HG03175 (cell line): ENCODE data around the gene TMEM151A.
"Not testable (repeated sequence)": the region's sequence is repeated elsewhere in the genome, so short reads cannot be mapped to it uniquely, and the experiment has no call there.

ENCODE experiments used
- ATAC-seq: cut with Tn5 transposase; IDR thresholded peaks from one replicate; pipeline ENCODE4 v1.9.1; 2021; ENCODE audit warnings: mild to moderate bottlenecking, moderate library complexity; ENCODE audit not compliant: unreplicated experiment

TMEM151A gene

DNA sequence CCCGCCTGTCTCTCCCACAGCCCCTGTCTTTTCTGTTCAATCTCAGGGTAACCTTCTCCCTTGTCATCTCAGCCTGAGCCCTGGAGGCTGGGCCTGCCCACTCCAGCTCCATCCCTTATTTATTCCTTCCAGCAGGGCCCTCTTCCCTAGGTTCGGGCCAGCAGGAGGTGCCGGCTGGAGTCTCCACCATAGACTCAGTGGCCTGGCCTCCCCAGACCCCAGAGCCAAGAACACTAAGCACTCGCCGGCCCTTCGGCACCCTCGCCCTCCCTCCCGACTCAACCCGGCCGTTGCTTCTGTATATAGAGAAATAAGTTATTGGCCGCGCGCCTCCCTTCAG is 24.7 kb upstream of the TMEM151A start:
- ATAC-seq: no peak

DNA sequence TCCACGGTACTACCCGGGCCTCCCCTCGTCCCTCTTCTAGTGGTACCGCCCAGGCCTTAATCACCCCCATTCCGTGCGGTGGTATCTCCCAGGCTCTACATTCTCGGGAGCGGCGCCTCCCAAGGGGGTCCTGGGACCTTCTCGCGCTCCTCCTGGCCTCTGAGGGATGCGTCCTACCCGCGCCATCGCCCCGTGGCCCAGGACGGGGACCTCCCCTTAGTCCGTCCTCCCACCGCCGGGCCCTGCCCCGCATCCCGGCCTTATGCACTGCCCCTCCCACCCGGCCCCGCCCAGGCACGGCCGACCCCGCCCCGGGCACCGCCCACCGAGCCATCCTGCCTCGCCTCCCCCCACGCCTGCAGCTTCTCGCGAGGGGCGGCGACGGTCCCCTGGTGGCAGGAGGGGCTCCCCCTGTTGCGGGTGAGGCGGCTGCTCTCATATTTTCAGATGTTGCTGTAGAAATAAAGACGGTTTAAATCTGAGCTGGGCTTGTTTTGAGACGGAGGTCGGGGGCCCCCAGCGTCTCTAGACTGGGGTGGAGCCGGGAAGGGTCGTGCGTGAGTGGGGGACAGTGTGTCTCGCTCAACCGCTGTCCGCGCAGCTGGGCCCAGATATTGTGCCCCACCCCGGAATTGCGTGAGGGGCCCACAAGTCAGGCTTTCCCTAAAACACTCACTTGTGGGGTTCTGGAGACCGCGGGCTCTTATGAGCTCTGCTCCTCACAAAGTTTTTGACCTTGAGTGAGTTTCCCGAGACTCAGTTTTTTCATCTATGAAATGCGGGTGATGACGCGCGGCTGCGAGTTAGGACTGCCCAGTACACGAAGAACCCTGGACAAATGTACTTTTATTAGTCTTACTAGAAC is 24.1 kb upstream of the TMEM151A start:
- ATAC-seq: peak; percentile 34

DNA sequence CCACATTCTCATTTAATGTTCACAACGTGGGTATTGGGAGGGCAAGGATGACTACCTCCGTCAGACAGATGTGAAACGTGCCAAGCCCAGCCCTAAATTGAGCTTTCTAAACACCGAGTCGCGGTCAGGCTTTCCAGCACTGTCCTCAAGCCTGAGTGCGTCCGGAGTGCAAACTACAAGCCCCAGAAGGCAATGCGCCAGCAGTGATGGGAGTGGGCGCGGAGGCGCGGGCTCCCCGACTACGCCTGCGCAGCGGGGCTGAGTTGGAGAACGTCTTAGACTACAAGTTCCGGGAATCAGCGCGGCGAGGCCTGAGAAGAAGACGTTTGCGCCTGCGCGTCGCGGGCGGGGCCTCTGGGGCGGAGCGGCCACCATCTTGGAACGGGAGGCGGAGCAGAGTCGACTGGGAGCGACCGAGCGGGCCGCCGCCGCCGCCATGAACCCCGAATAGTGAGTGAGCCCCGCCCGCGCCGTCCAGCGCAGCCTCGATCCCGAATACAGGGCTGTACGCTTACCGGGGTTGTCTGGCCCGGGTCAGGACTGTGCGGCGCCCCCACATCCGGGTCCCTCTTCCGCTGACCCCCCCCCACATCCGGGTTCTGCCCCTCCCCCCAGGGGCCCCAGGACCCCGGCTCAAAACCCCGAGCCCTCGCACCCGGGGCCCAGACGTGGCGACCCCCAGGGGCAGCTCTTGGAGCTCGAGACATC is 23.3 kb upstream of the TMEM151A start, which contains the start of gene RAB1B:
Gene RAB1B, plus strand, starts transcription at position 396 of the 708 bp plus-strand sequence. Its CDS starts 41 bp downstream, at position 437.
- peak; percentile 88 for ATAC-seq

DNA sequence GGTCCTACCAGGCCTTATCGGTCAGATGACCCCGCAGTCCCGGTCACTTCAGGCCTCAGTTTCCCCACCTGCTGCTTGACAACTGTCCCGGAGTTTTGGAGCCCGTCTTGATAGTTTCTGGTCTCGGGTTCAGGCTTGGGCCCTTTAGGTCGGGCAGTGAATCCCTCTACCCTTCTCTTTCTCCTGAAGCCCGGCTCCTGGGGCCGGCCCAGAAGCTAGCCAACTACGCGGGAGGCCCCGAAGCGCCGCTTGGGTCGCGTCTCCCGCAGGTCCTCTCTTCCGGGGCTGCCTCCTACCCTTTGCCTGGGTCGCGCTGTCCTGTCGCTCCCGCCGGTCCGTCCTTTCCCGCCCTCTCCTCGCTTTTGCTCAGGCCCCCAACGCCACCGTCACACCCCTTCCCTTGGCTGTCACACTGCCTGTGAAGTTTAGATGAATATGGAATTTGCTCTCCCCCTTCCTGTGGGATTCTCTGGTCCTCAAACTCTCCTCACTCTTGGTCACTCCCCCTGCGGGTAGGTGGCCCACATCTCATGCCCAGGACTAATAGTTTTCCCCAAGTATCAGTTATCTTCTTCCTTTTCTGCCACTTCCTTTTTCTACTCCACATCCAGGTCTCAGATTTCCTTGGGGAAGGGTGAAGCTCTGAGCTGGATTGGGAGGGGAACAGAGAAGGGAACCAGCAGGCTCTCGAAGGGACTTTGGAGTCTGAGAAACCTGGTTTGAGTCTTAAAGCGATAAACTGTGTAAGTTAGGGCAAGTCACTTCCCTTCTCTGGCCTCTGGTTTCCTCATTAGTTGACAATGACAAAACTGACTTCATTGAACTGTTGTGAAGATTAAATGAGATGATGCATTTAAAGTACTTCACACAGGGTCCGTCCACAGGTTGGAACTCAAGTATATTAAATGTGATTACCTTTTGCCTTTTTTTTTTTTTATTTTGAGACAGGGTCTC is 22.5 kb upstream of the TMEM151A start:
- ATAC-seq: no peak

DNA sequence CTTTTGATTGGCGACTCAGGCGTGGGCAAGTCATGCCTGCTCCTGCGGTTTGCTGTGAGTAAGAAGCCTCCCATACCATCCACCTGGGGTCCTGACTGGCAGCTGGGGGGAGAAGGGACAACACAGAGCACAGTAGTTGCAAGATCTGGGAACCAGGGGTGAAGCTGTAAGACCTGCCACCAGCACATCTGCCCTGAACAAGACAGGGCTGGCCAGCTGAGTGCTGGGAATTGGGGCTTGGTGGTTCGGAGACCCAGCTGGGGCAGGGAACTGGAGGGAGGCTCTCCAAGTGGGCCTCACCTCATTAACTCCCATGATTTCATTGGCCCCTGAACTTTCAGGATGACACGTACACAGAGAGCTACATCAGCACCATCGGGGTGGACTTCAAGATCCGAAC is 19.9 kb upstream of the TMEM151A start:
- ATAC-seq: no peak

DNA sequence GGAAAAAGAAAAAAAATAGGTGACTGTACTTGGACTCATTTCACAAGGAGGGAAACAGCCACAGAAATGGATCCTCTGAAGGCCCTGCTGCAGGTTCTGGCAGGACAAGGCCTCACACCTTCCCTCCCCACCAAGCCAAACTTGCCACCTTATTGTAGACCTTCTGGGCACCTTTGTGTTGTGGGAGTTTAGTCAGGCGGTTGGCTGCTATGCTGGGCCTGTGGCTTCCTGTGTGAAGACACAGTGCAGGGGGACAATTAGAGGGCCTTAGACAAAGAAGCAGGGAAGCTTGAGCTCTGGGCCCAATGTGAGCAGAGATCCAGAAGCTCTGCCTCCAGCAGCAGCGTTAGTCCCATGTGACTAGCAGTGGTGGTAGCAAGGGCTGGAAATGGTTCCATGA is 19.1 kb upstream of the TMEM151A start:
- ATAC-seq: no peak

DNA sequence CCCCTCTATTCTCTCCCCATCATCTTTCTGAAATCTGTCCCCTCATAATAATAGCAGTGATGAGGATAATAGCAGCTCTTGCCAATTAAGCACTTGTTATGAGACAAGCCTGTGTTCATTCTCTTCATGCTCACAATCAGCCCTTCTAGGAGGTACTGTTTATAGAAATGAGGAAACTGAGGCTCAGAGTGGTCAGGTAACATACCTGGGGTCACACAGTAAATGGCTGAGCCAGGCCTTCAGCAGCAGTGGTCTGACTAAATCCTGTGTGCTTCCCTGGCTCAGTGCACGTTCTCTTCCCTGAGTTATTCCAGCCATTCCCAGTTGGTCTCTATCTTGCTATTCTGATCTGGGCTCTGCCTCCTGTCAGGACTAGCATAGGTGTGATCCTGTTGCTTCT is 17.5 kb upstream of the TMEM151A start:
- no peak for ATAC-seq

DNA sequence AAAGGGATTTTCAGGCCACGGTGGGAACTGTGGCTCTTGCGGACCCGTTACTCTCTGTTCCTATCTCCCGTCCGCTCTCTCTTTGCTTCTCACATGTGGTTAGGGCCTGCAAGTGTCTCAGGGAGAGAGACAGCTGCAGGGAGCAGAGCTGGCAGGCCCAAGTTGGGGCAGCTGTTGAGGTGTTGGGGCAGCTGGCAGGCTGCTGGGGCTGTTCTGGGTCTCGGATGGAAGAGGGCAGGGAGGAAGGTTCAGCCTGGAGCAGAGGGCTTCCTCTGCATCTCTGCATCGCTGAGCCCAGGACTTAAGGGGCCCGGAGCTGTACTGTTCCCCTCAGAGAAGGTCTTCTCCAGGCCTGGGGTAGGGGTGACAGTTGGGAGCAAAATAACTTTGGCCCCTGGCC is 16.3 kb upstream of the TMEM151A start:
- ATAC-seq: no peak

DNA sequence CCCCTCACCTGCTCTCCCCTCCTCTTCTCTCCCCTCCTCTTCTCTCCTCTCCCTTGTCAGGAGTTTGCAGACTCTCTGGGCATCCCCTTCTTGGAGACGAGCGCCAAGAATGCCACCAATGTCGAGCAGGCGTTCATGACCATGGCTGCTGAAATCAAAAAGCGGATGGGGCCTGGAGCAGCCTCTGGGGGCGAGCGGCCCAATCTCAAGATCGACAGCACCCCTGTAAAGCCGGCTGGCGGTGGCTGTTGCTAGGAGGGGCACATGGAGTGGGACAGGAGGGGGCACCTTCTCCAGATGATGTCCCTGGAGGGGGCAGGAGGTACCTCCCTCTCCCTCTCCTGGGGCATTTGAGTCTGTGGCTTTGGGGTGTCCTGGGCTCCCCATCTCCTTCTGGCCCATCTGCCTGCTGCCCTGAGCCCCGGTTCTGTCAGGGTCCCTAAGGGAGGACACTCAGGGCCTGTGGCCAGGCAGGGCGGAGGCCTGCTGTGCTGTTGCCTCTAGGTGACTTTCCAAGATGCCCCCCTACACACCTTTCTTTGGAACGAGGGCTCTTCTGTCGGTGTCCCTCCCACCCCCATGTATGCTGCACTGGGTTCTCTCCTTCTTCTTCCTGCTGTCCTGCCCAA is 15.6 kb upstream of the TMEM151A start:
- ATAC-seq: no peak

DNA sequence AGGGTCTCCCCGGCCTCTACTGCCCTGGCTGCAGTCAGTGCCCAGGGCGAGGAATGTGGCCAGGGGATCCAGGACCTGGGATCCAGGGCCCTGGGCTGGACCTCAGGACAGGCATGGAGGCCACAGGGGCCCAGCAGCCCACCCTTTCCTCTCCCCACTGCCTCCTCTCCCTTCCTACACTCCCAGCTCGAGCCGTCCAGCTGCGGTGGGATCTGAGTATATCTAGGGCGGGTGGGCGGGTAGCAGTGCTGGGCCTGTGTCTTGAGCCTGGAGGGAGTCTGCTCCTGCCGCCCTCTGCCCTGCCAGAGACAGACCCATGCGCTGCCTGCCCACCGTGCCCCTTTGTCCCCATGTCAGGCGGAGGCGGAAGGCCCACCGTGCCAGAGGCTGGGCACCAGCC is 15.1 kb upstream of the TMEM151A start:
- ATAC-seq: not testable (repeated sequence)

DNA sequence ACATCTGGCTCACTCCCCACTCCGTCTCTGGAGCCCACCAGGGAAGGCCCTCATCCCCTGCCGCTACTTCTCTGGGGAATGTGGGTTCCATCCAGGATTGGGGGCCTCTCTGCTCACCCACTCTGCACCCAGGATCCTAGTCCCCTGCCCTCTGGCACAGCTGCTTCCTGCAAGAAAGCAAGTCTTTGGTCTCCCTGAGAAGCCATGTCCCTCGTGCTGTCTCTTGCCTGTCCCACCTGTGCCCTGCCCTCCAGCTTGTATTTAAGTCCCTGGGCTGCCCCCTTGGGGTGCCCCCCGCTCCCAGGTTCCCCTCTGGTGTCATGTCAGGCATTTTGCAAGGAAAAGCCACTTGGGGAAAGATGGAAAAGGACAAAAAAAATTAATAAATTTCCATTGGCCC is 14.6 kb upstream of the TMEM151A start:
- ATAC-seq: not testable (repeated sequence)

DNA sequence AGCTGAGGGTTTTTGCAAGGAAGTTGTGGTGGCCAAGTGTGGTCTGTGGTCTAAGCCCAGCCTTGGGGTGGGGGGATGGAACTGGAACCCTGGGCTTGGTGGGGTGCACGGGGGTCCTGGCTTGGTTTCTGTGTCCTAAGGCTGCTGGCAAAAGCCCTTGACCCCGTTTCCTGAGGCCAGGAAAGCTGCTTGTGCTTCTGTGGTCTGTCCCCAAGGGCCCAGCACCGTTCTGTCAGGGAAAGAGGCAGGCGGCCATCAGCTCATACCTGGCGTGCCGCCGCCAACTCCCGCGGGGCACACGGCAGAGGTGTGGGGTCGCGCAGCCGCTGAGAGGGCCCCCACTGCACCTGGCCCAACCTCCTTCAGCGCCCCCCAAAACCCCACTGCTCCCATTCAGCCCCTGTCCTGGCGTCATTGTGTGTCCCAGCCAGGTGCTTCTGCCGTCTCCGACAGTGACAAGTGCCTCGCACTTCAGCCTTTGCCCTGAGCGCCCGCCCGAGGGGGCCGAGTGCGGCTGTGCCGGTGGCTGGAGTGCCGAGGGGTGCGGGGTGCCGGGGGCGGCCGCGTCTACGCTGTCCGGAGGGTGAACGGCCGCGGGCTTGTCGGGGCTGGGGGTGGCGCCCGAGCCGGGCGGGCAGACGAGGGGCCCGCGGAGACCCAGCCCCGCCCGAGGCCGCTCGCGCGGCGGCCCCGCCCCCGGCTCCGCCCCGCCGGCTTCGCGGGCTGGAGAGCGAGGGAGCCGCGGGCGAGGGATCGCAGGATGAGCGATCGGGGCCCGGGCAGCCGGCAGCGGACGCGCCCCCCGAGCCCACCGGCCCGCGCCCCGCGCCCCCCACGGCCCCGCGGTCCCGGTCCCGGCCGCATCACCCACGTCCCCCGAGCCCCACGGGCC is 14.0 kb upstream of the TMEM151A start, which contains the start of gene CNIH2:
Gene CNIH2, plus strand, starts transcription at position 705 of the 892 bp plus-strand sequence. CDS start 282 bp downstream, outside the sequence.
- no peak for ATAC-seq

DNA sequence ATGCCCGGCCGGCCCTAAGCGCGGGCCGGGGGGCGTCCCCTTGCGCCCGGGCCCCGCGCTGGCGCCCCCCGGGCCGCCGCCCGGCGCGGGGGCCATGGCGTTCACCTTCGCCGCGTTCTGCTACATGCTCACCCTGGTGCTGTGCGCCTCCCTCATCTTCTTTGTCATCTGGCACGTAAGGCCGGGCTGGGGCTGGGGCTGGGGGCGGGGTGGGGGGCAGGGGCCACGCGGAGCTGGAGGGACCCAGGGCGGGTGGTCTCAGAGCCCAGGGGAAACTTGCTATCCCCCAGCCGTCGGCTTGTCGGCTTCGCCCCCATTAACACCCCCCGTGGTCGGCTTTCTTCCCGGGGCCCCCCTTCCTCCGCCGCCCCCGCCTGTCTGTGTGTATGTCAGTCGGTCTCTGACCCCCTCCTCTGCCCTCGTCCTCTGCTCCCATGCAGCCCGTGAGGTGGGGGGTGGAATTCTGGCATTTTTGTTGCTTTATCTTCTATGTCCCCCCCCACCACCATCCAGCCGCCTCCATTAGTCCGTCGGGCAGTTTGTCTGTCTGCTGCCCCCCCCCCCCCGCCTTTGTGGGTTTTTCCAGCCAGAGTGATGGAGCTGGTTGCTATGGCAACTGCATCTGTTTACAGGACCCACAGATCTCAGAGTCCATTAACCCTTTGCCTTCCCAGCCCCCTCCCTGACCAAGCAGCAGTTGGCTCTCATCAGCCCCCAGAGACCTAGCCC is 13.2 kb upstream of the TMEM151A start:
- ATAC-seq: no peak

DNA sequence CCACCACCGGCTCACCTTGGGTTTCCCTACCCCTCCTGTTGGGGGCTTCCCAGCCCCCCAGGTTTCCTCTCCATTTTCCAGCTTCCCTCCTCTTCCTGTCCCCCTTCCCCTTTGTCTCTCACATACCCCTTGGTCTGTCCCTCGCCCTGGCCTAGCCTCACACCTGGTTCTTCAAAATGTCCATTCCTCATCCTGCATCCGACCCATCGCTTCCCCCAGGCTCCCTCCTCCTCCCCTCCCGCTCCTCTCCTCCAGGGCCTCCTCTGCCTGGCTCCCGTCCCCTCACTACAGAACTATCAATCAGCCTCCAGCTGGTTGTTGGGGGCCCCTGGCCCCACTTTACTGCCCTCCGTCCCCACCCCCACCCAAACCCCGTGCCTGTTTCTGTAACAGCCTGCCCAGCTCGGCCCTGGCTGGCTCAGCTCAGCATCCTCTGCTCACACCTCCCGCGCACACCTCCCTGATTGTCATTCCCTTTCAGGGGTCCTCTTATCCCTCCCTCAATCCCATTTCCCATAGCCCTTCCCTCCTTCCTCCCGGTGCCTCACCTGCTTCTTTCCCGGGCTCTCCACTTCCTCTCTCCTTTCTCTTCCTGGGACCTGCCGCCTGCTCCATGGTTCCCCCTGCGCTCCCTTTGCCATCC is 12.5 kb upstream of the TMEM151A start:
- no peak for ATAC-seq

DNA sequence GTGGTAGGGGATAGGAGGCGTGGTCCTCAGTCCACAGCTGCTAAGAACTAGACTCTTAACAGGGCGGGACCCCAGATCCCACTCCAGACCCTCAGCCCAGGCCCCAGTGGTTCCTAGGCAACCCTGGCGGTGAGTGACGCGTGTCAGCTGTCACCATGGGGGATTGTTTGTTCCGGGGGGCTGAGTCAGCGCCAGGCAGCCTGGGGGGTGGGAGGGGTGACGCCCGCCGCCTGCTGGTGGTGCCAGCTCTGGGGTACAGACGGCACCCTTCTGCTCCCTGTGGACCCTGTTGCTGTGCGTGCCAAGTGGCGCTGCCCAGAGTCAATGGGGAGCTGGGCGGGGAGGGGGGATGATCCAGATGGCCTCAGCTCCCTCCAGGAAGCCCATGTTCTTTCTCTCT is 11.3 kb upstream of the TMEM151A start:
- ATAC-seq: no peak

DNA sequence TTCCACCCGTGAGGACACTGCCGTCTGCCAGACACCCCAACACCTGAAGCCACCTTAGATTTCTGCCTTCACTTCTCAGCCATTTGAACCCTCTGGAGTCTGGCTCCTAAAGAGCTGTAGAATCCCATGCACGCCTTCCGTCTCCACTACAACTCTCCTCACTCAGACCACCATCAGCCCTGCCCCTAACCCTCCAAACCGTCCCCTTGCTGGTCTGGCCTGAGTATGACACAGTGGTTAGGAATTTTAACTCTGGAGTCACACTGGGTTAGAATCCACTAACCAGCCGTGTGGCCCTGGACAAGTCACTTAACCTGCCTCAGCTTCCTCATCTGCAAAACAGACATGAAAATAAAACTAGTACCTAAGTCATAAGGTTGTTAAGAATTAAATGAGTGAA is 10.7 kb upstream of the TMEM151A start:
- ATAC-seq: no peak

DNA sequence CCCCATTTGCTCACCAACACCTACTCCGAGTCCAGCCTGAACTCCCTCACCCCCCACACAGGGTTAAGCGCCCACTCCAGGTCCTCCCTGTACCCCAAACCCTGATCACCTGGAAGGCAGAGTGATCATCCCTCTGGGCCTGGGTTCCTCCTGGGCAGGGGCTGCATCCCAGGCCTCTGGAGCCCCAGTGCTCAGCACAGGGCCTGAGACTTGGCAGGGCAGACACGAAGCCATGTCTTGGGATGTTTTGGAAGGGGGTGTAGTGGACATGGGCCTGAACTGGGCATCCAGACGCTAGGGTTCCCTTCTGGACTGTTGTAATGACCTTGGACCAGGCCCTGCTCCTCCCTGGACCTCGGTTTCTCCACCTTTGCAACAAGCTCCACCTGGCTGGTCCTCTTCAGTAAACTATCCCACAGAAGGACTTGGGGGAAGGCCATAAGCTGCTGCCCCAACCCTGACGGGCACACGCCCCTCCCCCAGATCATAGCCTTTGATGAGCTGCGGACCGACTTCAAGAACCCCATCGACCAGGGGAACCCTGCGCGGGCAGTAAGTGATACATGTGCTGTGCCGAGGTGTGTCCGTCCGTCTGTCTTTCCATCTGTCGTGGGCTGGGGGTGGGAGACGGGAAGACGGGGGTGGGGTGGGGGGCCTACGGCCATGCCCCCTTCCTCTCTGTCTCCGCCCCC is 9.8 kb upstream of the TMEM151A start:
- ATAC-seq: no peak
